ENCODE measurements around the gene YBX1.

YBX1 gene

GRCh38 chr1:42738678-42739226, 56.5 kb downstream of the YBX1 start:
- Histone ChIP-seq H3K4me3 (replicated peaks; ENCODE audit: insufficient read depth, low read length) (no peak overlapping the region), H3K27ac (replicated peaks) (no peak overlapping the region), H3K27me3 (ENCODE audit: insufficient read depth, poor library complexity, severe bottlenecking) (no peaks in the 10 kb centered on the region)
- DNase-seq (ENCODE audit: low read depth in 1 of 2, low spot score in 1 of 2): no peak
- TF ChIP-seq CTCF (IDR thresholded peaks at IDR 0.05; ENCODE audit: insufficient read depth, low read length): no peak
- no peak for TF ChIP-seq POLR2AphosphoS5 (IDR thresholded peaks at IDR 0.05; ENCODE audit: low read depth)
- no peak for TF ChIP-seq REST (IDR thresholded peaks at IDR 0.05; ENCODE audit: insufficient replicate concordance, low read depth)
- TF ChIP-seq GABPA (IDR thresholded peaks at IDR 0.05; ENCODE audit: low read depth): no peak
- no peak for TF ChIP-seq SPI1 (IDR thresholded peaks at IDR 0.05; ENCODE audit: borderline replicate concordance, low read depth)

GRCh38 chr1:42739753-42740700, 57.8 kb downstream of the YBX1 start, which contains the start of gene CLDN19:
CLDN19 (minus strand) TSS chr1:42740236; CDS start chr1:42740063, 173 bp downstream.
- H3K27me3 ChIP-seq (ENCODE audit: insufficient read depth, poor library complexity, severe bottlenecking): no peaks in the 10 kb centered on the region
- no peak for DNase-seq (ENCODE audit: low read depth in 1 of 2, low spot score in 1 of 2)
- H3K4me3 ChIP-seq (replicated peaks; ENCODE audit: insufficient read depth, low read length): no peak within 1 kb of the TSS
- H3K27ac ChIP-seq (replicated peaks): no peak within 1 kb of the TSS
- TF ChIP-seq POLR2AphosphoS5 (IDR thresholded peaks at IDR 0.05; ENCODE audit: low read depth) (no peak), REST (IDR thresholded peaks at IDR 0.05; ENCODE audit: insufficient replicate concordance, low read depth) (no peak), CTCF (IDR thresholded peaks at IDR 0.05; ENCODE audit: insufficient read depth, low read length) (no peak), GABPA (IDR thresholded peaks at IDR 0.05; ENCODE audit: low read depth) (no peak), SPI1 (IDR thresholded peaks at IDR 0.05; ENCODE audit: borderline replicate concordance, low read depth) (no peak)

- no peak overlapping the region for H3K27ac ChIP-seq (replicated peaks)
- DNase-seq (ENCODE audit: low read depth in 1 of 2, low spot score in 1 of 2): no peak
- TF ChIP-seq REST (IDR thresholded peaks at IDR 0.05; ENCODE audit: insufficient replicate concordance, low read depth): no peak
- no peak for TF ChIP-seq POLR2AphosphoS5 (IDR thresholded peaks at IDR 0.05; ENCODE audit: low read depth)
- TF ChIP-seq SPI1 (IDR thresholded peaks at IDR 0.05; ENCODE audit: borderline replicate concordance, low read depth): no peak
- TF ChIP-seq GABPA (IDR thresholded peaks at IDR 0.05; ENCODE audit: low read depth): no peak
- no peak for TF ChIP-seq CTCF (IDR thresholded peaks at IDR 0.05; ENCODE audit: insufficient read depth, low read length)
These were observed 58.8 kb downstream of the YBX1 start for GRCh38 chr1:42740851-42741580.

More at GRCh38 chr1:42740851-42741580, 58.8 kb downstream of the YBX1 start:
- Histone ChIP-seq H3K27me3 (ENCODE audit: insufficient read depth, poor library complexity, severe bottlenecking) (no peaks in the 10 kb centered on the region), H3K4me3 (replicated peaks; ENCODE audit: insufficient read depth, low read length) (no peak overlapping the region)

Measured in HL-60 (cell line).